ENCODE data around the gene STXBP6.

The STXBP6 gene

DNA sequence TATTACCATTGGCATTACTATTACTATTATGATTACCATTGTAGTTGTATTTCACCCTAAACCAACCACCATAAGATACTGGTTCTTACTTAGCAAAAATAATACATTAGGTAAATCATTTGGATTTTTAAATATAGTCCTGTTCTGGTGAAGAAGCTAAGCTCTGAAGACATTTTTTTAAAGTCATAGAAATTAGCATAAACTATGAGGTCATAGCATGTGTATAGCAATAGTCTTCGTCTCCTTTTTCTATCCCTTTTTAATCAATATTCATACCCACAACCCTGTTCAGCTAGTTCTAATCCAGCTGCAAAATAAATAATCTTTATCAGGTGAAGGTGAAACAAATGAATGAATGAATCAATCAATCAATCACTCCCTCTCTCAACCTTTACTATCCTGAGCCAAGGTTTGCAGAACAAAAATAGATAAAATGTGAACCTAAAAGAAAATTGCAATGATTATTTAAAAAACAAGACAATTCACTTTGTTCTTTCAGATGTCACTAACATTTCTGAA lies 134.5 kb downstream of the STXBP6 start:
- no peak for TF ChIP-seq CTCF (conservative IDR thresholded peaks at IDR 0.05; ENCODE audit: low read length)
- no peak for DNase-seq (ENCODE audit: low read depth)
- H3K4me3 ChIP-seq (ENCODE audit: low read length) = no peak overlapping the region

DNA sequence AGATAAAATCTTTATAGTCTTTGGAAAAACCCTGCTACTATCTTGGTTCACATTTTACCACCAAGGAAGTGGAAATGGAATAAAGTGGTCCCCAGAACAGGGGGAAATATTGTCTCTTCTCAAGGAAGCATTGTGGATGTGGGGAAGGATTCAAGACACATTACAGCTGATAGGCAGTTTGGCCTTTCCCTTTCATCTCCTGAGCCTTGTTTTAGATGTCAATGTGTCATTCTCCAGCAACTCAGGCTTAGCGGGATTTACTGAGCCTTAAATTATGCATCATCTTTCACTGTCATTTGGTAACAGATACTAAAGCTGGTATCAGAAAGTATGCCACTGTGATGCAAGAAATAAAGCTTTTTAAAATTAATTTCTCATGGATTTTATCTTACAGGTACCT lies 136.2 kb downstream of the STXBP6 start:
- no peak for DNase-seq (ENCODE audit: low read depth)
- no peak overlapping the region for H3K4me3 ChIP-seq (ENCODE audit: low read length)
- TF ChIP-seq CTCF (conservative IDR thresholded peaks at IDR 0.05; ENCODE audit: low read length) = no peak

DNA sequence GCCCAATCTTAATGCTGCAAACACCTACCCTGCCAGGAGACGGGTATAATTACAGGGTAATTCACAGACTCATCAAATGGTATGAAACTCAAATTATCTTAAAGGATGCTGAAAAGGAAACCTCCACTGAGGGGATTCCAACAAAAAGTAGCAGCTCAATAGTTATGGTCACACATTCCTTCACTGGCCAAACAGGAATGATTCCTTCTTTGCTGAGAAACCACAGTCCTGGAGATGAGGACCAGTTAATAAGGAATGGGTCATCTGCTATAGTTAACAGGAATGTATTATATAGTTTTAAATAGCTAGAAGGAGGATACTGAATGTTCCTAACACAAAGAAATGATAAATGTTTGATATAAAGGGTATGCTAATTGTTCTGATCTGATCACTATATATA lies 136.9 kb downstream of the STXBP6 start:
- TF ChIP-seq CTCF (conservative IDR thresholded peaks at IDR 0.05; ENCODE audit: low read length) = no peak
- DNase-seq (ENCODE audit: low read depth) = peak; percentile 45

DNA sequence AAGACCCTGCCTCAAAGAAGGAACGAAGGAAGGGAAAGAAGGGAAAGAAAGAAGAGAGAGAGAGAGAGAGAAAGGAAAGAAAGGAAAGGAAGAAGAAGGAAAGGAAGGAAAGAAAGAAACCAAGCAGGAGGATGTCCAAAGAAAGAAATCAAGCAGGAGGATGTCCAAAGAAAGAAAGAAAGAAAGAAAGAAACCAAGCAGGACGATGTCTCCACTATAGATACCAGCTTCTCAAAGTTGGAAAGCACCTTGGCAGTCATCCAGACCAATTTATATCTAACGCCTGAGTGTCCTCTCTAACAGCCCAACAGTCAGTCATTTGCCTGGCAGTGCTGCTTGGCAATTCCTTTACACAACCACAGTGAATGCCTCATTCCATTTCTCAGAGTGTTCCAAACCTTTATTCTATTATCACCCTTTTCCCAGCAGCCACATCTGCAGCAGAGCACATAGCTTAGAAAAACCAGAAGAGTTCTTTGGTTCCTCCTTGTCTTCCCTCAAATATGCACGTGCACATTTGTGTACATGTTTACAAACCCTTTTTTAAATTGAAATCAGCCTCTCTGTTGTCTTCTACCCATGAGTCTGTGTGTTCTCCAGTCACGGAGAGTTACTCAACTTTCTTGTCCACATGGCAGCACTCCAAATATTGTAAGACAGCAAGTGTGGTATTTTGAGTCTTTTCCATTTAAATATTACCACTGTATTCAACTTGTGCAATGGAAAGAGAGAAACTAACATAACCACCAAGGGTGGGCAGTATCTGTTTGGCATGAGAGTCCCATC lies 138.4 kb downstream of the STXBP6 start:
- TF ChIP-seq CTCF (conservative IDR thresholded peaks at IDR 0.05; ENCODE audit: low read length) = 0 out of 2 replicates have a peak, but pooled peaks have one; percentile 15
- DNase-seq (ENCODE audit: low read depth) = peak; percentile 98

More for the DNA sequence above, 136.9 kb downstream of the STXBP6 start:
- no peak overlapping the region for H3K4me3 ChIP-seq (ENCODE audit: low read length)

GRCh38 chr14:24910408-24910986 lies 139.4 kb downstream of the STXBP6 start:
- no peak overlapping the region for H3K4me3 ChIP-seq (ENCODE audit: low read length)
- no peak for DNase-seq (ENCODE audit: low read depth)
- TF ChIP-seq CTCF (conservative IDR thresholded peaks at IDR 0.05; ENCODE audit: low read length) = no peak

More for the DNA sequence above, 138.4 kb downstream of the STXBP6 start:
- peak overlapping the region; percentile 50 for H3K4me3 ChIP-seq (ENCODE audit: low read length)

DNA sequence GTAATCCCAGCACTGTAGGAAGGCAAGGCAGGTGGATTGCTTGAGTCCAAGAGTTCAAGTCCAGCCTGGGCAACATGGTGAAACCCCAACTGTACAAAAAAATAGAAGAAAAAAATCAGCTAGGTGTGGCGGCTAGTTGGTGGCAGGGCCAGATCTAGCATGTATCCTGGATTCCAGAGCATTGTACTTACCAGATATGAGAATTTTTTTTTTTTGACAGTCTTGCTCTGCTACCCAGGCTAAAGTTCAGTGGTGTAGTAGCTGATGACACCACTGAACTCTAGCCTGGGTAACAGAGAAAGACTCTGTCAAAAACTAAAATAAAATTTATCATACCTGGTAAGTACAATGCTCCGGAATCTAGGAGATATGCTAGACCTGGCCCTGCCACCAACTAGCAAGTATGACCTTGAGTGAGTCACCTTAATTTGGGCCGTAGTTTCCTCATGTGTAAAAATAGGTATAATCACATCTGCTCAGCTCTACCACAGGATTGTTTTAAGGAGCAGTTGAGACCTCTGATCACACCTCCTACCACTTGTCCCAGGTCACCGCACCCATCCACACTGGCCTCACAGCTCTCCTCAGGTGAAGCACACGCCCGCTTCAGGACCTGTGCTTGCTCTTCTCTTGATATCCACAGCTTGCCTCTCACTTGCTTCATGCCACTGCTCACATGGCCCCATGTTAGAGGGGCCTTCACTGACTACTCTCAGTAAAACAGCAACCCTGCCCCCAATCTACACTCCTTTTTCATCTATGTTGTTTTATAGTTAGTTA lies 140.2 kb downstream of the STXBP6 start:
- no peak for TF ChIP-seq CTCF (conservative IDR thresholded peaks at IDR 0.05; ENCODE audit: low read length)
- no peak overlapping the region for H3K4me3 ChIP-seq (ENCODE audit: low read length)
- DNase-seq (ENCODE audit: low read depth) = no peak

Data from AG10803 (cell line).